Activated T-cell treated with anti-CD3 and anti-CD28 coated beads, Interleukin-2, amount 50 U/mL, for 48 hours (primary cell): Measurements from ENCODE around the gene SMIM41.
A peak's percentile ranks its signal among the peaks of the same experiment; 100 is the strongest.

Experiments used
- DNase-seq, 2 experiments: peaks; one replicate each; pipeline ENCODE4 v3.0.0-alpha.2; 2020

Gene SMIM41

GRCh38 chr12:52126050-52126604, 46.6 kb downstream of the SMIM41 start:
- DNase-seq: no peak

- DNase-seq: no peak
Observed at GRCh38 chr12:52126605-52127578, 47.4 kb downstream of the SMIM41 start.

GRCh38 chr12:52127683-52128450, 48.4 kb downstream of the SMIM41 start:
- DNase-seq: no peak

GRCh38 chr12:52130711-52131110, 51.2 kb downstream of the SMIM41 start:
- DNase-seq: peak in 1 of 2 experiments; percentile 7

GRCh38 chr12:52132754-52133161, 53.3 kb downstream of the SMIM41 start:
- DNase-seq: peak in 1 of 2 experiments; percentile 10

- DNase-seq: no peak
Observed at GRCh38 chr12:52137746-52138145, 58.2 kb downstream of the SMIM41 start.

GRCh38 chr12:52139147-52139546, 59.6 kb downstream of the SMIM41 start:
- no peak for DNase-seq

- DNase-seq: peak; percentile 53 to 63
Observed at GRCh38 chr12:52139579-52140062, 60.1 kb downstream of the SMIM41 start.

GRCh38 chr12:52141306-52141705, 61.8 kb downstream of the SMIM41 start:
- DNase-seq: no peak

GRCh38 chr12:52141875-52142274, 62.4 kb downstream of the SMIM41 start:
- no peak for DNase-seq

GRCh38 chr12:52142431-52142830, 62.9 kb downstream of the SMIM41 start:
- no peak for DNase-seq

GRCh38 chr12:52144512-52145227, 65.2 kb downstream of the SMIM41 start:
- DNase-seq: no peak

GRCh38 chr12:52145228-52146088, 66.0 kb downstream of the SMIM41 start:
- DNase-seq: no peak

- no peak for DNase-seq
Observed at GRCh38 chr12:52146089-52146821, 66.8 kb downstream of the SMIM41 start.

- DNase-seq: no peak
Observed at GRCh38 chr12:52146822-52147366, 67.4 kb downstream of the SMIM41 start.

GRCh38 chr12:52147367-52147963, 68.0 kb downstream of the SMIM41 start:
- no peak for DNase-seq

- DNase-seq: no peak
Observed at GRCh38 chr12:52147964-52148463, 68.5 kb downstream of the SMIM41 start.

- no peak for DNase-seq
Observed at GRCh38 chr12:52148464-52149181, 69.1 kb downstream of the SMIM41 start.

GRCh38 chr12:52149182-52149641, 69.7 kb downstream of the SMIM41 start:
- DNase-seq: no peak
